ENCODE measurements around the gene PPFIBP1. TPM values are rescaled to one million over a fixed set of nuclear protein-coding genes. Genes with fewer than 3 reads are reported as not detected.

PPFIBP1 gene
- total and polyA plus RNA-seq, 9 of the 15 experiments (the other 6 are each of a cell fraction or from before 2014, with no cell fraction given), result 0.46 to 3.5 (median 1.8) TPM

- TF ChIP-seq HLTF (IDR thresholded peaks at IDR 0.05) (no peak), CBX8 (IDR thresholded peaks at IDR 0.05; ENCODE audit: borderline replicate concordance, extremely low read depth, low read depth, low read length, poor library complexity, severe bottlenecking) (no peak), NR0B1 (IDR thresholded peaks at IDR 0.05; ENCODE audit: partially characterized antibody) (no peak)
These were observed 52.8 kb downstream of the PPFIBP1 start (continued) for GRCh38 chr12:27576667-27577347.

- Histone ChIP-seq H3K4me2 (ENCODE audit: insufficient read depth, low read length) (no peak overlapping the region), H4K20me1 (replicated peaks; ENCODE audit: control insufficient read depth, insufficient read depth, low read length) (no peaks in the 10 kb centered on the region), H3K9me1 (ENCODE audit: control insufficient read depth, insufficient read depth, low read length) (no peaks in the 10 kb centered on the region), H3K4me3 (no peak overlapping the region), H3K36me3 (ENCODE audit: control insufficient read depth, insufficient read depth, low read length) (no peaks in the 10 kb centered on the region), H3K27me3 (ENCODE audit: control insufficient read depth in 2 of 2, insufficient read depth in 2 of 2, low read length in 2 of 2) (no peaks in the 10 kb centered on the region), H3K79me2 (ENCODE audit: control insufficient read depth, insufficient read depth, low read length) (no peaks in the 10 kb centered on the region), H3K27ac (ENCODE audit: extremely low read depth, low read depth, low read length) (no peak overlapping the region), H3K9me3 (replicated peaks; ENCODE audit: control insufficient read depth, insufficient read depth, low read depth, low read length) (no peaks in the 10 kb centered on the region), H3K4me1 (replicated peaks in 1 of 2; ENCODE audit: control insufficient read depth in 2 of 2, insufficient read depth in 2 of 2, low read length in 2 of 2) (no peaks in the 10 kb centered on the region), H3K9ac (ENCODE audit: insufficient read depth in 1 of 2, low read depth in 2 of 2, low read length in 2 of 2) (no peak overlapping the region), H2AFZ (ENCODE audit: low read depth, low read length) (no peak overlapping the region)
- POLR2A ChIA-PET, result no interaction called here
- in situ Hi-C loops (cut with MboI) (no loop called here), intact Hi-C loops (cut with micrococcal nuclease) (no loop called here)
- DNase-seq (ENCODE audit: extremely low read depth in 1 of 4, low spot score in 3 of 4) (no peak), FAIRE-seq (no peak), ATAC-seq (no peak)
- CTCF ChIA-PET (ENCODE audit: low intra/inter-chr PET ratio), result no interaction called here
- BruUV-seq (replicated peaks), result no TSS peak
- WGBS (ENCODE audit: insufficient coverage, low coverage, missing lambda C conversion rate), result 0% methylated on average over 4 of the region's 4 CpGs
- TF ChIP-seq NR1H2 (CRISPR knock-in tag; IDR thresholded peaks at IDR 0.05), result no peak
- TF ChIP-seq ZNF140 (CRISPR knock-in tag; IDR thresholded peaks at IDR 0.05), result no peak
- no peak for TF ChIP-seq ZNF124 (CRISPR knock-in tag; IDR thresholded peaks at IDR 0.05)
- TF ChIP-seq ETS2 (tag; IDR thresholded peaks at IDR 0.05; ENCODE audit: borderline replicate concordance, poor library complexity, severe bottlenecking), result no peak
- TF ChIP-seq PRPF4 (IDR thresholded peaks at IDR 0.05; ENCODE audit: insufficient read depth, low read depth, low read length, poor library complexity, severe bottlenecking), result no peak
- TF ChIP-seq ELK1 (CRISPR knock-in tag; IDR thresholded peaks at IDR 0.05), result no peak
- TF ChIP-seq HMGXB4 (CRISPR knock-in tag; IDR thresholded peaks at IDR 0.05), result no peak
- TF ChIP-seq TSC22D4 (tag; IDR thresholded peaks at IDR 0.05), result no peak
- TF ChIP-seq HNRNPK (IDR thresholded peaks at IDR 0.05; ENCODE audit: low read depth, low read length, poor library complexity, severe bottlenecking), result no peak
- TF ChIP-seq ZNF431 (CRISPR knock-in tag; IDR thresholded peaks at IDR 0.05), result no peak
- TF ChIP-seq ZNF143 (CRISPR knock-in tag; IDR thresholded peaks at IDR 0.05), result no peak
- no peak for TF ChIP-seq ETV6 (IDR thresholded peaks at IDR 0.05; ENCODE audit: borderline replicate concordance in 1 of 2, low read depth in 2 of 2, low read length in 1 of 2)
- no peak for TF ChIP-seq ETV6 (CRISPR knock-in tag; IDR thresholded peaks at IDR 0.05; ENCODE audit: borderline replicate concordance)
- TF ChIP-seq ELF4 (CRISPR knock-in tag; IDR thresholded peaks at IDR 0.05), result no peak
These were observed 53.7 kb downstream of the PPFIBP1 start for GRCh38 chr12:27577688-27578087.

All from K562 (cell line).